SU-DHL-6 (cell line): Measurements from ENCODE around the gene TRMT112.

ENCODE experiments used
- H2AFZ ChIP-seq: fragments of 200-600 bp; sonication (generic); 2 replicates; pipeline ENCODE4 v1.6.1; 2014; ENCODE audit warnings: low read depth, mild to moderate bottlenecking, moderate library complexity, mixed read lengths, antibody characterized with exemption, low read length; ENCODE audit not compliant: severe bottlenecking
- H3F3A ChIP-seq: fragments of 200-600 bp; shearing (Covaris generic); 2 replicates; pipeline ENCODE4 v1.6.0; 2016; ENCODE audit warnings: antibody characterized with exemption, mild to moderate bottlenecking; ENCODE audit not compliant: insufficient read depth
- H3K27ac ChIP-seq: fragments of 200-600 bp; sonication (generic); 2 replicates; pipeline ENCODE4 v1.5.1; 2016; ENCODE audit warnings: low read depth, mild to moderate bottlenecking, low read length, moderate library complexity, mixed read lengths
- H3K27me3 ChIP-seq: fragments of 200-600 bp; sonication (generic), shearing (Covaris generic); 2 replicates; pipeline ENCODE4 v1.6.0; 2014; ENCODE audit warnings: mild to moderate bottlenecking, low read length
- H3K36me3 ChIP-seq: fragments of 200-600 bp; sonication (generic); 2 replicates; pipeline ENCODE4 v1.6.1; 2014; ENCODE audit warnings: mild to moderate bottlenecking, low read length, mixed read lengths
- H3K4me2 ChIP-seq: fragments of 300-600, 200-600 bp; shearing (Covaris generic), sonication (generic); 2 replicates; pipeline ENCODE4 v1.6.0; 2014; ENCODE audit warnings: low read length, low read depth, mild to moderate bottlenecking; ENCODE audit not compliant: poor library complexity, severe bottlenecking
- H3K4me3 ChIP-seq: fragments of 200-600 bp; sonication (generic); 2 replicates; pipeline ENCODE4 v1.5.1; 2014; ENCODE audit warnings: antibody characterized with exemption, low read length, mild to moderate bottlenecking, mixed read lengths; ENCODE audit not compliant: insufficient read depth, poor library complexity, severe bottlenecking
- H3K79me2 ChIP-seq: fragments of 200-600 bp; sonication (generic); 2 replicates; pipeline ENCODE4 v1.6.1; 2014; ENCODE audit warnings: mild to moderate bottlenecking, low read length, moderate library complexity; ENCODE audit not compliant: insufficient read depth
- H3K9ac ChIP-seq: fragments of 200-600 bp; sonication (generic); 2 replicates; pipeline ENCODE4 v1.7.0; 2014; ENCODE audit warnings: mild to moderate bottlenecking, low read length
- H3K9me2 ChIP-seq: fragments of 200-600 bp; sonication (generic); replicated peaks from 2 replicates; pipeline ENCODE4 v1.6.1; 2014; ENCODE audit warnings: low read length; ENCODE audit not compliant: insufficient read depth
- H3K9me3 ChIP-seq: fragments of 200-600 bp; sonication (generic); 2 replicates; pipeline ENCODE4 v1.6.1; 2014; ENCODE audit warnings: low read length, mixed read lengths; ENCODE audit not compliant: insufficient read depth
- H4K20me1 ChIP-seq: fragments of 200-600 bp; sonication (generic); 2 replicates; pipeline ENCODE4 v1.6.1; 2014; ENCODE audit warnings: low read depth, mild to moderate bottlenecking, antibody characterized with exemption, low read length, moderate library complexity, mixed read lengths
- CTCF ChIP-seq: fragments of 200-600 bp; sonication (generic); IDR thresholded peaks from one replicate; pipeline ENCODE4 v1.5.1; 2017; ENCODE audit warnings: antibody characterized with exemption, mild to moderate bottlenecking, low read length, moderate library complexity; ENCODE audit not compliant: insufficient read depth, poor library complexity, severe bottlenecking
- EZH2phosphoT487 ChIP-seq: fragments of 200-600 bp; sonication (generic), shearing (Covaris generic); conservative IDR thresholded peaks from 2 replicates; pipeline ENCODE4 v1.6.1; 2018; ENCODE audit warnings: mild to moderate bottlenecking, antibody characterized with exemption, low read length, moderate library complexity, mixed read lengths

TRMT112 gene

GRCh38 chr11:64347193-64347867 lies 30.0 kb upstream of the TRMT112 start:
- no peak overlapping the region for H2AFZ ChIP-seq
- H3K4me3 ChIP-seq = no peak overlapping the region
- H3F3A ChIP-seq = no peaks in the 10 kb centered on the region
- no peak overlapping the region for H3K9ac ChIP-seq
- H3K9me3 ChIP-seq = no peaks in the 10 kb centered on the region
- H3K36me3 ChIP-seq = no peaks in the 10 kb centered on the region
- no peaks in the 10 kb centered on the region for H3K27me3 ChIP-seq
- H3K4me2 ChIP-seq = no peak overlapping the region
- no peaks in the 10 kb centered on the region for H4K20me1 ChIP-seq
- H3K79me2 ChIP-seq = no peaks in the 10 kb centered on the region
- no peaks in the 10 kb centered on the region for H3K9me2 ChIP-seq
- no peak overlapping the region for H3K27ac ChIP-seq
- no peak for TF ChIP-seq EZH2phosphoT487

GRCh38 chr11:64344787-64345186 lies 27.4 kb upstream of the TRMT112 start:
- H3F3A ChIP-seq = peaks cover 1% of the 10 kb centered on the region; the same call in 1 of the 2 replicates
- 0 out of 2 replicates have a peak, but pooled peaks cover under 1% of the 10 kb centered on the region for H3K79me2 ChIP-seq
- TF ChIP-seq CTCF (no peak), EZH2phosphoT487 (no peak)
- H3K4me3 ChIP-seq = no peak overlapping the region
- H3K36me3 ChIP-seq = no peaks in the 10 kb centered on the region
- no peaks in the 10 kb centered on the region for H3K9me3 ChIP-seq
- H3K9ac ChIP-seq = no peak overlapping the region
- H3K27me3 ChIP-seq = no peaks in the 10 kb centered on the region
- H3K27ac ChIP-seq = no peak overlapping the region
- no peak overlapping the region for H3K4me2 ChIP-seq
- H2AFZ ChIP-seq = no peak overlapping the region
- no peaks in the 10 kb centered on the region for H3K9me2 ChIP-seq
- H4K20me1 ChIP-seq = no peaks in the 10 kb centered on the region

- no peaks in the 10 kb centered on the region for H3K9me3 ChIP-seq
- no peak overlapping the region for H3K4me2 ChIP-seq
- H2AFZ ChIP-seq = no peak overlapping the region
- peaks cover 8% of the 10 kb centered on the region for H3F3A ChIP-seq
- H3K9ac ChIP-seq = no peak overlapping the region
- no peaks in the 10 kb centered on the region for H3K36me3 ChIP-seq
- TF ChIP-seq CTCF (no peak), EZH2phosphoT487 (no peak)
- H3K27me3 ChIP-seq = no peaks in the 10 kb centered on the region
- no peak overlapping the region for H3K4me3 ChIP-seq
- H3K9me2 ChIP-seq = no peaks in the 10 kb centered on the region
- H3K79me2 ChIP-seq = peaks cover 5% of the 10 kb centered on the region; the same call in 1 of the 2 replicates
- H3K27ac ChIP-seq = no peak overlapping the region
- H4K20me1 ChIP-seq = no peaks in the 10 kb centered on the region
These were observed 26.6 kb upstream of the TRMT112 start for GRCh38 chr11:64343767-64344559.
